Right lung (tissue), 5 donors: Measurements from ENCODE around the gene SLC2A4RG. TPM values are rescaled to one million over a fixed set of nuclear protein-coding genes. Genes with fewer than 3 reads are reported as not detected.
"Not testable (repeated sequence)": the region's sequence is repeated elsewhere in the genome, so short reads cannot be mapped to it uniquely, and the experiment has no call there.

Experiments used
- DNase-seq, 2 donors: peaks; one replicate each; pipeline ENCODE4 v3.0.0-alpha.2; 2013
- polyA plus RNA-seq, 5 donors: library from polyadenylated mRNA; unstranded; fragments of 120-200 nt; gene quantifications; one replicate each; pipeline versions ENCODE4 v1.2.1 to v1.2.3, GENCODE V29; 2013; ENCODE audit warnings: inconsistent platforms in 1 of 5, low replicate concordance in 1 of 5; ENCODE audit not compliant: insufficient read length in 5 of 5, insufficient read depth in 1 of 5

SLC2A4RG gene
- polyA plus RNA-seq, 5 donors: 52.4 to 206 (median 102) TPM

GRCh38 chr20:63773571-63774241, 34.1 kb downstream of the SLC2A4RG start:
- DNase-seq: peak in 1 of 2 donors; percentile 6

- peak; percentile 43 to 54 for DNase-seq
Observed at GRCh38 chr20:63774306-63774705, 34.7 kb downstream of the SLC2A4RG start.

GRCh38 chr20:63775096-63775978, 35.8 kb downstream of the SLC2A4RG start:
- DNase-seq: peak; percentile 59 to 69

GRCh38 chr20:63776875-63777274, 37.3 kb downstream of the SLC2A4RG start:
- not testable (repeated sequence) for DNase-seq

GRCh38 chr20:63777614-63778013, 38.0 kb downstream of the SLC2A4RG start:
- DNase-seq: no peak

- DNase-seq: no peak
Observed at GRCh38 chr20:63778034-63778752, 38.6 kb downstream of the SLC2A4RG start.

DNA sequence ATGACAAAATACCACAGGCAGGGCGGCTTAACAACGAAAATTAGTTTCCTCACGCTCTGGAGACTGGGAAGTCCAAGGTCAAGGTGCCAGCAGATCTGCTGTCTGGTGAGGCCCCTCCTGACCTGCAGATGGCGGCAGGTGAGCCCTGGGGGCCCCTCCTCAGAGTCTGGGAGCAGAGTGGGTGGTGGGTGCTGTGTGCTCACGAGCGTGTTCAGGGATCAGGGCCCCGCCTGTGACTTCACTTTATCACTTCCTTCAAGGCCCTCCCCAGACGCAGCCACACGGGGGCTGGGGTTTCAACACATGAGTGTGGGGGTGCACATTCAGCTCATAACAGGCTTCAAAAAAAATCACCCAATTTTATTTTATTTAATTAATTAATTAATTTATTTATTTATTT, 39.3 kb downstream of the SLC2A4RG start:
- no peak for DNase-seq

GRCh38 chr20:63781181-63781580, 41.6 kb downstream of the SLC2A4RG start:
- DNase-seq: no peak

- DNase-seq: no peak
Observed at GRCh38 chr20:63782051-63782471, 42.5 kb downstream of the SLC2A4RG start.

DNA sequence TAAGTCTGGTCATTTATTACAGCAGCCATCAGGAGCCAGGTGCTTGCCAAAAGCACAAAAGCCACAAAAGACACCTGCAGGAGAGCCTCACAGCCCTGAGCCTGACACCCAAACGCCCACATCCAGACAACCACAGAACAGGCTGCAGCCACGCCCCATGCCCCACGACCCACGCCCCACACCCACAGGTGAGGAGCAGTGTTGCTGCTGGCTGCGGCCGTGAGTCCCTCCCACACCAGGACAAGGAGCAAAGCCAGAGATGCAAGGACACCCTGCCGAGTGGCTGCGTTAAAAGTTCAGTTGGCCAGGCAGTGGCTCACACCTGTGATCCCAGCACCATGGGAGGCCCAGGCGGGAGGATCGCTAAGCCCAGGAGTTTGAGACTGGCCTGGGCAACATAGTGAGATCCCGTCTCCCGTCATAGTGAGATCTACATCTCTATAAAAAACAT, 43.0 kb downstream of the SLC2A4RG start:
- no peak for DNase-seq

GRCh38 chr20:63783970-63784369, 44.4 kb downstream of the SLC2A4RG start:
- no peak for DNase-seq

DNA sequence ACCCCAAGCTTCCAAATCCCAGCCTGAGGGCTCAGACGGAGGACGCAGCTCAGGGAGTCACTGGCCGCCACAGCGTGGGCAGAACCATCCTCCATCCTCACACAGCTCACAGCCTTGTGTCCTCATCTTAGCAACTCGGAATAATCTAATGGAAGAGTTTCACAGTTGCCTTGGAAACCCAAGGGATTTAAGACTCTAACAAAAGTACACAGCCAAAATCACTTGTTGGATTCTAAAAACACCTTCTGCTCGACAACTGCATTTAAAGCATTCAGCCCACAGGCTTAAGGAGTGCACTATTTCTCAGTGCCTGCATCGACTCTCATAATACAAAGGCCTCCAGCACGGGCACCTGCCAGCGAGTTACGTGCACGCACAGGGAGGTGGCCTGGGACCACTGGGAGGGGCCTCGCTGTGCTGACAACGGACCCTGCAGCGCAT, 46.1 kb downstream of the SLC2A4RG start:
- DNase-seq: no peak

GRCh38 chr20:63787302-63787701, 47.7 kb downstream of the SLC2A4RG start:
- DNase-seq: no peak

DNA sequence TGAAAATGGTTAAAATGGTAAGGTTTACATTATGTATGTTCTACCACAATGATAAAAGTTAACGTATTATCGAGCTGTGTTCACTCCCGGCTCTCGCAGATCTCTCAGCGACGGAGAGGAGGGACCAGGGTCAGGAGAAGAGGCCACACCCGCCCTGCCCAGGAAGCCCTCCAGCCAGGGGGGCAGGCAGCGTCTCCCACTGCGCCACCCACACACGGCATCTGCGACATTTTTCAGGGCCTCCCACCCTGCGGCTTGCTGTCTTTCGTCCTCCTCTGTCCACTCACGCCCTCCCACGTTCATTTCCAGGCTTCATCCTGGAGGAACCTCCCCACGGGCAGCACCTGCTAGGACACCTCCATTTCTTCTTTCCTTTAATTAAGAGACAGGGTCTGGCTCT, 48.2 kb downstream of the SLC2A4RG start:
- no peak for DNase-seq

DNA sequence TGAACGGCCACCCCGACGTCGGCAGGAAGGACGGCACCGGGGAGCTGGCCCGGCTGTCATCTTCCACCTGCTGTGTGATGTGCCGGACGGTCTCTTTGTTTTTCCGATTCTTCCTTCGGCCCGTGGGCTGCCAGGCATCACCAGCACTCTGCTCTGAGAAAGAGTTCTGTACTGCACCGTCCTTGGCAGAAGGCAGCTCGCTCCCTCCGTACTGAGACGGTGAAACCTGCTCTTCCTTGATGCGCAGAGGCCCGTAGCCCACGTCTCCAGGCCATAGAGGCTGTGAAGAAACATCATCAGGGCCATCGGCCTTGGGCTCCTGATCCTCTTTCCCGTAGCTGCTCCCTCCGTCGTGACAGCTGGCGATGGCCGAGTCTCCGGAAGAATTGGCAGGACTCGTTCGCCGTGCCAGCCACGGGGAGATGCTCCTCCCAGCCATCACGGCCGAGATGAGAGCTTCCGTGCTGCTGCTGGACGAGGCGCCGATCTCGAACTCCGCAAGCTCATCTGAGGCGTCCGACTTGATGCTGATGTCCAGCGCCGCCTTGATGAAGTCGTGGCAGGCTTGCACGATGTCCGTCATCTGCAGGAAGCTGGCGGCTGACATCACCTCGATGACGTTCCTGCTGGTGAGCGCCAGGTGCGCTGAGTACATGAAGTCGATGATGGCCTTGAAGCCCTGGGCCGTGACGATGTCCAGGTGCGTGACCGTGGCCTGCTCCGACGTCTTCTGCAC, 50.4 kb downstream of the SLC2A4RG start:
- DNase-seq: no peak

GRCh38 chr20:63790572-63791168, 51.1 kb downstream of the SLC2A4RG start:
- no peak for DNase-seq

DNA sequence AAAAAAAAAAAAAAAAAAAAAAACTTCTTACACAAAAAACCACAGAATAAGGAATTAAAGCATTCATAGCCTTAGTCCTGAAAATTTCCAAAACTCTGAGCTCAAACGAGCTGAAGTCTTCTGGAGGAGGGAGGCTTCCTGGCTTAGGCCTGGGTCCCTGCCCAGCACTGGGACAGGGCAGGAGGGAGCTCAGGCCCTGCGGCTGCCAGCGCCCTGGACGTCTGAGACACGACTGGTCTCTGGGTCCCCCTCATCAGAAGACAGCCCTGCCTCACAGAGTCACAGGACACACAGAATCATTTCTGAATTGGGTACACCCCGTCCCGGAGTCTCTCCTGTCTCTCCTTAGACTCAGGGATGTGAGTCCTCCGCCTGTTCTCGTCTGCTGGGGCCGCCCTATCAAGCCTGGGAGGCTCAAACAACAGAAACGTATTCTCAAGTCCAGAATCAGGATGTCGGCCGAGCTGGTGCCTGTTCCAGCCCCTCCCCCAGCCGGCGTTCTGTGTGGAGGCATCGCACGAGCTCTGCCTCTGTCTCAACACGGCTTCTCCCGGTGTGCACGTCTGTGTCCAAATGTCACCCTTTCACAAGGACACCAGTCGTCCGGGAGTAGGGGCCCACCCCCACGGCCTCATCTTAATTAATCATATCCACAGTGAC, 52.1 kb downstream of the SLC2A4RG start:
- DNase-seq: no peak

DNA sequence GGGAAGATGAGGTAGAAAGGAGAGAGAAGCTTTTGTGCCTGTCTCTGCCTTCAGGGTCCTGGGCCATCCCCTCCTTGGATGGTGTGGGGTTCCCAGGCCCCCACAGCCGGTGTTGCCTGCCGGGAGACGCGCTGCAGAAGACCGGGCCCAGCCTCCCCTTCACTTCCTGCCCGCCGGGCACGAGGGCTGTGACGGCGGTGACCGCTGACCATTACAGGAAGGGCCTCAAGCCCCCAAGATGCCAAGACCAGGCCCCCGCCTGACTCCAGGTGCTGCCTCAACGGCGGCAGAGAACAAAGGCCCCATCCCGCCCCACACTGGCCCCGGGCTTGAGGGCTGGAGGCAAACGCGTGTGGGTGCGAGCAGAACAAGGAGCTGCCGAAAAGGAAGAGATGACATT, 53.3 kb downstream of the SLC2A4RG start:
- no peak for DNase-seq
